Urinary bladder (tissue), 4 donors: ENCODE results near the gene PHAF1. TPM values are rescaled to one million over a fixed set of nuclear protein-coding genes. Genes with fewer than 3 reads are reported as not detected.
A peak's percentile ranks its signal among the peaks of the same experiment; 100 is the strongest.

Experiments
- DNase-seq: peaks from one replicate; pipeline ENCODE4 v3.0.0-alpha.2; 2015; ENCODE audit errors: extremely low spot score
- H3K27ac ChIP-seq: one replicate; pipeline ENCODE4 v1.5.1; 2013; ENCODE audit warnings: low read depth, mild to moderate bottlenecking, moderate library complexity
- H3K36me3 ChIP-seq: one replicate; pipeline ENCODE4 v1.6.1; 2013; ENCODE audit warnings: mild to moderate bottlenecking, moderate library complexity; ENCODE audit not compliant: insufficient read depth
- H3K4me1 ChIP-seq: one replicate; pipeline ENCODE4 v1.6.1; 2013; ENCODE audit warnings: mild to moderate bottlenecking, moderate library complexity; ENCODE audit not compliant: insufficient read depth
- H3K4me3 ChIP-seq: one replicate; pipeline ENCODE4 v1.5.1; 2013; ENCODE audit warnings: low read depth, low read length
- WGBS: extraction: QIAGEN DNeasy Blood & Tissue Kit; methylation state at CpG from one replicate; pipeline ENCODE4 v1.1.7; 2013; 5-methylcytosine and 5-hydroxymethylcytosine counted together
- polyA plus RNA-seq: library from polyadenylated mRNA; stranded (reverse); fragments of 200-250 nt; gene quantifications from one replicate; pipeline ENCODE4 v1.2.3, GENCODE V29; 2013
- total RNA-seq: library from RNA; depleted of rRNA; stranded (reverse); fragments of >200 nt; gene quantifications from one replicate; pipeline ENCODE4 v1.2.3, GENCODE V29; 2014
- donor health status: healthy with polysubstance abuse.
- donor health status: healthy.

Gene PHAF1
- total and polyA plus RNA-seq, 2 donors: 11.0 to 22.8 TPM

DNA sequence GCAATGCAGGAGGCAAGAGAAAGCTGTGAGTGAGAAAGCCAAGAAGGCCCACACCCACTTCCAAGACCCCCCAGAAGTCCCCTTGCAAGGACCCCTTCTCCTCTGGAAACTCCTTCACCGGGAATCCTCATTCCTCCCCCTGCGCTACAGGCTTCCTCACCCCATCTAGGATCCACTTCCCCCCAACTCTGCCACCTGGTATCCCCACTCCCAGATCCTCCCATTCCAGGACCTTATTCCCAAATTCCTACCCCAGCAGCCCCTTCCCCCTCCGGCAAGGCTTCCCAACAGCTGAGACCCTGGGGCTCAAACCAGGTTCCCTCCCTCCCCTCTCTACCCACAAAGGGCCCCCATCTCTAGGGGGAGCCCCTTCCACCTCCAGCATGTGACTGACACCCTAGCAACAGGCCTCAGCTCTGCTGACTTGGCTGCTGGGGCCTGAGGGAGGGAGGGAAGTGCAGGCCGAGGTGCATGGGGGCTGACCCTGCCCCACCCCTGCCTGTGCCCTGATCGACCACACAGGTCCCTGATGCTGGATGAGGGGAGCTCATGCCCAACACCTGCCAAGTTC, 56.9 kb downstream of the PHAF1 start:
- Histone ChIP-seq H3K4me1 (peaks cover 3% of the 10 kb centered on the region), H3K27ac (no peak overlapping the region), H3K36me3 (no peaks in the 10 kb centered on the region), H3K4me3 (no peak overlapping the region)
- no peak for DNase-seq
- WGBS: 81% methylated on average over 5 of the region's 5 CpGs

GRCh38 chr16:67167588-67167987, 57.8 kb downstream of the PHAF1 start:
- H3K27ac ChIP-seq: no peak overlapping the region
- H3K4me1 ChIP-seq: peaks cover 3% of the 10 kb centered on the region
- 84% methylated on average over 7 of the region's 7 CpGs for WGBS

GRCh38 chr16:67169011-67169451, 59.3 kb downstream of the PHAF1 start:
- no peaks in the 10 kb centered on the region for H3K4me1 ChIP-seq
- WGBS: 58% methylated on average over 9 of the region's 9 CpGs

More at GRCh38 chr16:67167588-67167987, 57.8 kb downstream of the PHAF1 start:
- no peak for DNase-seq
- Histone ChIP-seq H3K4me3 (no peak overlapping the region), H3K36me3 (no peaks in the 10 kb centered on the region)

DNA sequence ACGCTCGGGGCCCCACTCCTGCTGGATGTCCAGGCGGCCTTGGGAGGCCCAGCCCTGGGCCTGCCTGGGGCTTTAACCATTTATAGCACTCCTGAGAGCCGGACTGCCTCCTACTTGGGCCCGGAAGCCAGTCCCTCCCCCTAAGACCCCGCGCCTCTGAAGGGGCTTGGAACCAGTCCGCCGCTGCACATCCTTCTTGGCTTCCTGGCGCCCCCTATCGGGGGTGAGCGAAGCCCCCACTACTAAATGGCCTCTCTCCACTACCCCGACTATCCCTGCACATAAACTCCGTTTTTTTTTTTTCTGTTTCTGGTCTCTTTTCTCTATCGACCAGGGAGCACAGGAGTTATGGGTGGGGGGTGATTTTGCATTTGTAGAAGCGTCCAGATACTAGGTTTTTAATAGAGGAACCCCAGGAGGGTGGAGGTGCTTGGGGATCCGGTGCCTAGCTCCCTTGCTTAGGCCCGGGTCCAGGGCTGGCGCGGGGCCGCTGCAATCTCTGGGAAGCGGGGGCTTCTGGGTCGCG, 60.0 kb downstream of the PHAF1 start:
- Histone ChIP-seq H3K4me1 (no peaks in the 10 kb centered on the region), H3K4me3 (peak overlapping the region; percentile 43), H3K36me3 (no peaks in the 10 kb centered on the region), H3K27ac (no peak overlapping the region)
- WGBS: 4% methylated on average over 24 of the region's 24 CpGs
- DNase-seq: no peak

More at GRCh38 chr16:67169011-67169451, 59.3 kb downstream of the PHAF1 start:
- Histone ChIP-seq H3K4me3 (no peak overlapping the region), H3K27ac (no peak overlapping the region), H3K36me3 (no peaks in the 10 kb centered on the region)
- DNase-seq: no peak

DNA sequence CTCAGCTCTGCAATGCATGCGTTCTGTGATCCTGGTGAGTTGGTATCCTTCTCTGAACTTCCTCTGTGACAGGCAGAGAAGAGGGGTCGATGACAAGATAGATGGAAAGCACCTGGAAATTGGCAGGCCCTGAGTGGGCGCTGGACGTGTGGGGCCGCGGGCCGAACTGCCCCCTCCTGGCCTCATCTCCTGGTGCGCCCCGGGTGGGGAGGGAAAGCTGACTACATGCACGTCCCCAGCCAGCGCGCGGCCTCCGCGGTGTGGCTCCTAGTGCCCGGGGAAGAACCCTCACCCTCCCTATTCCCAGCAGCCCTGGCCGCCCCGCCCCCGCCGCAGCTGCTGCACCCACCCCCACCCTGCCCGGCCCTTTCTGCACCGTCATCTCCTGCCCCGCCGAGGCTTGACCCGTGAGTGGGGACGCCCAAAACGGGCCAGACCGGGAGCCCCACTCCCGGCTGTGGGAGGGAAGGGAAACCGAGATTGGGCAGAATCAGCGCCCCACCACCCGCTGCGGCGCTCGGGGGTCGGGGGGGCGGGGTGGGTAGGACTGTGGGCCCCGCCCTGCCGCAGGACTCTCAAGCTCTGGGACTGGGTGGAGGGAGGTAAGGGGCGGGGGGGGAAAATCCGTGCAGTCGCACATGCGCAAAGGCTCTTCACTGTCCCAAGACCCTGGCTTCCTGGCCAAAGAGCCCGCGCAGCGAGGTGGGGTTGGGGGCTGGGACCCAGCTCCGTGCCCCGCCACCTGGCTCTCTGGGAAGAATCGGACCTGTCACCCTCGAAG, 60.6 kb downstream of the PHAF1 start, which contains the start of gene NOL3:
Gene NOL3 (plus strand): TSS at position 371 of the 781 bp plus-strand sequence.
- H3K27ac ChIP-seq: peak within 1 kb of the TSS; percentile 69
- whole genome bisulfite sequencing: 1% methylated on average over 50 of the region's 50 CpGs
- DNase-seq: no peak
- H3K4me1 ChIP-seq: no peaks in the 10 kb centered on the region
- H3K4me3 ChIP-seq: peak within 1 kb of the TSS; percentile 43
- no peaks in the 10 kb centered on the region for H3K36me3 ChIP-seq

- Histone ChIP-seq H3K36me3 (no peaks in the 10 kb centered on the region), H3K27ac (peak overlapping the region; percentile 69), H3K4me3 (peak overlapping the region; percentile 43), H3K4me1 (no peaks in the 10 kb centered on the region)
- DNase-seq: no peak
- WGBS: 36% methylated on average over 14 of the region's 14 CpGs
These were observed 61.4 kb downstream of the PHAF1 start for GRCh38 chr16:67170949-67171649.

DNA sequence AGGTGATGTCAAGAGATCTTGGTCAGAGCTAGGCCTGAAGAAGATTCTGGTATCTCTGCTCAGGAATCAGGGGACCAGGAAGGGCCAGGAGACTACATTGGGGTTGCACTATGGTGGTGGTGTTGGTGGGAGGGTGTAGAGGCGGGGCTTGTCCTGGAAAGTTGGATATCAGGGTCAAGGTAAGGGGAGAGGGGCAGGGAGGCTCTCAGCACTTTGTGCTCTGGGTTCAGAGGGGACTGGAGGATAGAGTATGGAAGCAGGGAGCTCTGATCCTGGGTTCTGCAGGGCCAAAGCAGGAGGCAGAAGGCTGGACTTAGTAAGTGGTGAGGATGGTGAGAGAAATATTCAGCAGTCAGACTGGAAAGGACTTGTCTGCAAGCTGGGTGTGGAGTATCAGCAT, 63.6 kb downstream of the PHAF1 start:
- Histone ChIP-seq H3K4me1 (no peaks in the 10 kb centered on the region), H3K27ac (peak overlapping the region; percentile 33), H3K36me3 (no peaks in the 10 kb centered on the region), H3K4me3 (no peak overlapping the region)
- WGBS: 85% methylated on average over 1 of the region's 1 CpG
- DNase-seq: no peak

DNA sequence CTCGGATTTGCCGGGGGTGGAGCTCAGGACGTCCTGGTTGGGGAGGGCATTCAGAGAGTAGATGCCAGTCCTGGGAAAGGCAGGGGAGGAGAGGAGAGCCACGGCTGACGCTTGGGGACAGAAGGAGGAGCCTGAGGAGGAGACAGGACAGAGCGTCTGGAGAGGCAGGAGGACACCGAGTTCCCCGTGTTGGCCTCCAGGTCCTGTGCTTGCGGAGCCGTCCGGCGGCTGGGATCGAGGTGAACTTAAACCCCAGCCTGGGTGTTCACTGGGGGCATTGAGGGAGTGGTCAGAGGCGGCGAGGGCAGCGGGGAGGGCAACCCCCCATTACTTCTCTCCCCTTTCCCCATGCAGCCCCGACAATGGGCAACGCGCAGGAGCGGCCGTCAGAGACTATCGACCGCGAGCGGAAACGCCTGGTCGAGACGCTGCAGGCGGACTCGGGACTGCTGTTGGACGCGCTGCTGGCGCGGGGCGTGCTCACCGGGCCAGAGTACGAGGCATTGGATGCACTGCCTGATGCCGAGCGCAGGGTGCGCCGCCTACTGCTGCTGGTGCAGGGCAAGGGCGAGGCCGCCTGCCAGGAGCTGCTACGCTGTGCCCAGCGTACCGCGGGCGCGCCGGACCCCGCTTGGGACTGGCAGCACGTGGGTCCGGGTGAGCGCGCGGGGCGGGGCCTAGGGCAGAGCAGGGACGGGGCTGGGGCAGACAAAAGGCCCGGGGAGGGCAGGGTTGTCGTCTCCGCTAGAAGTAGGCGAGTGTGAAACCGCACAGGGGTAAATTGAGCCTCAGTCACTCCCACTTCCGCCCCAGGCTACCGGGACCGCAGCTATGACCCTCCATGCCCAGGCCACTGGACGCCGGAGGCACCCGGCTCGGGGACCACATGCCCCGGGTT, 64.3 kb downstream of the PHAF1 start:
- Histone ChIP-seq H3K27ac (peak overlapping the region; percentile 66), H3K4me3 (peak overlapping the region; percentile 34), H3K4me1 (no peaks in the 10 kb centered on the region), H3K36me3 (no peaks in the 10 kb centered on the region)
- DNase-seq: no peak
- 3% methylated on average over 71 of the region's 71 CpGs for WGBS

GRCh38 chr16:67174706-67175231, 65.0 kb downstream of the PHAF1 start:
- peak overlapping the region; percentile 40 for H3K27ac ChIP-seq
- H3K4me1 ChIP-seq: no peaks in the 10 kb centered on the region
- H3K4me3 ChIP-seq: peak overlapping the region; percentile 34
- DNase-seq: no peak
- H3K36me3 ChIP-seq: no peaks in the 10 kb centered on the region
- WGBS: 52% methylated on average over 31 of the region's 31 CpGs

DNA sequence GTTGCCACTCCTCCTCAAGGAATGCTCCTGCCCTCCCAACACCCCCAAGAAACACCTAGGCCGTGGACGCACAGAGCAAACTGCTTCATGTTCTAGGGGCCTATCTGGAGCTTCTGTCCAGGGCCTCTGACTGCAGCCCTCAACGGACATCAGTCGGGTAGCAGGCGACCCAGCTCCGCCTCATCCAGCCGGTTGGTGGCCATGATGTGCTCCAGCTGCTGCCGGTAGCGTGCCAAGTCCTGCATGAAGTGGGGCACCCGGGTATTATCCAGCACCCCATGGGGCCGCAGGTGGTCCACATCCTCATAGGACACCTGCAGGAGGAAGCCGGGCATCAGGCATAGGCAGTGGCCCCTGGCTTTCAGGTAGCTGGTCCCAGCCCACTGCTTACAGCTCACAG, 66.9 kb downstream of the PHAF1 start:
- Histone ChIP-seq H3K4me3 (no peak overlapping the region), H3K36me3 (no peaks in the 10 kb centered on the region), H3K4me1 (no peaks in the 10 kb centered on the region), H3K27ac (no peak overlapping the region)
- no peak for DNase-seq
- 80% methylated on average over 12 of the region's 12 CpGs for WGBS

DNA sequence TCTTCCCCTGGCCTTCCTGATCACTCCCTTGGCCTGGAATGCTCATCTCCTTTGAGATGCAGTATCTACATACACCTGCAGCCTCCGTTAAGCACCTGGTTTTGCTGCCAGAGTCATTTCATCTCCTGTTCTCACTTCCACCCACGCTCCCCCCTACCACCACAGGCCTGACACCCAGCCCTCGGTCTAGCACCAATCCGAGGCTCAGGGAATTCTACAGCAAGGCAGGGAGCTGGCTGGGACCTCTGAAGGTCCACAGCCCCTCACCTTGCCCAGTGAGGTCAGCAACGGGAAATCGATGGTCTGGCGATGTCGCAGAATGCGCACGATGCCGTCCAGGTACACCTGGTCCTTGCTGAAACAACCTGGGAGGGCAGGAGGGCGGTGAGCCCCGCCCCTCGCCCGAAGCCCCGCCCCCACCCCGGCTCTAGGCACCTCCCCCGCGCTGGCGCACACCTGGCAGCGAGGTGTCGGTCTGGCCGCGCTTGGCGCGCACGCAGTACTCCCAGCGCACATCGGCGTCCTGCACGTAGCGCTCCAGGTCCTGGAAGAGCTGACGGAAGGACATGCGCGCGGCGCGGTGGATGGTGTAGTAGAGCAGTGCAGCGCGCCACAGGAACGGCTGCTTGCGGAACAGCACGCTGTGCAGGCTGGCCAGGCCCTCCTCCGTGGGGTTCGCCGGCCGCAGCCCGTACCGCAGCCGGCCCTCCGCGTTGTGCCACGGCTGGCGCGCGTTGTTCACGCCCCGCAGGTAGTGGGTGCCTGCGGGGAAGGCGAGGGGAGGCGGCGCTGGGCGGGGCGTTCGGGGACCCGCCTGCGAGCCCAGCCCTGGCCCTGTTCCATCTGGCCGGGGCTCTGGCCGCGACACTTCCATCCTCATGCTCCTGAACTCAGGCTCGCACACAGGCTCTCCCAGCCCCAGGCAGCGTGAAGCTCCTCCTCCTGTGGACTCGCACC, 68.3 kb downstream of the PHAF1 start:
- no peaks in the 10 kb centered on the region for H3K4me1 ChIP-seq
- 5% methylated on average over 73 of the region's 73 CpGs for WGBS

More for the DNA sequence above, 68.3 kb downstream of the PHAF1 start:
- Histone ChIP-seq H3K27ac (peak overlapping the region; percentile 54), H3K36me3 (no peaks in the 10 kb centered on the region), H3K4me3 (peak overlapping the region; percentile 37)
- no peak for DNase-seq
